Effector memory CD4-positive, alpha-beta T cell (primary cell): ENCODE results near the gene CADPS2.

Experiments used
- DNase-seq, 3 donors: peaks; one replicate each; pipeline ENCODE4 v3.0.0-alpha.2; 2020
- H3K27ac ChIP-seq: 2 replicates; pipeline ENCODE4 v1.7.0; 2013; ENCODE audit warnings: mild to moderate bottlenecking, low read length, moderate library complexity; ENCODE audit not compliant: insufficient read depth, poor library complexity, severe bottlenecking
- H3K27me3 ChIP-seq: replicated peaks from 2 replicates; pipeline ENCODE4 v1.7.0; 2013; ENCODE audit warnings: mild to moderate bottlenecking, low read length; ENCODE audit not compliant: insufficient read depth, control insufficient read depth, poor library complexity, severe bottlenecking
- H3K36me3 ChIP-seq: 2 replicates; pipeline ENCODE4 v1.7.0; 2013; ENCODE audit warnings: mild to moderate bottlenecking, low read length, moderate library complexity; ENCODE audit not compliant: control insufficient read depth, insufficient read depth
- H3K4me1 ChIP-seq: 2 replicates; pipeline ENCODE4 v1.7.0; 2013; ENCODE audit warnings: low read length, mild to moderate bottlenecking; ENCODE audit not compliant: control insufficient read depth, insufficient read depth, poor library complexity, severe bottlenecking
- H3K4me3 ChIP-seq: 2 replicates; pipeline ENCODE4 v1.7.0; 2013; ENCODE audit warnings: low read length, low read depth, mild to moderate bottlenecking; ENCODE audit not compliant: insufficient read depth, poor library complexity, severe bottlenecking
- H3K9me3 ChIP-seq: 2 replicates; pipeline ENCODE4 v1.7.0; 2013; ENCODE audit warnings: mild to moderate bottlenecking, low read length, moderate library complexity; ENCODE audit not compliant: control insufficient read depth

Gene CADPS2

GRCh38 chr7:122758501-122758900 is 127.8 kb downstream of the CADPS2 start:
- H3K36me3 ChIP-seq, result no peaks in the 10 kb centered on the region
- H3K4me3 ChIP-seq, result no peak overlapping the region
- no peak for DNase-seq
- no peaks in the 10 kb centered on the region for H3K4me1 ChIP-seq
- H3K27ac ChIP-seq, result no peak overlapping the region
- no peaks in the 10 kb centered on the region for H3K27me3 ChIP-seq
- H3K9me3 ChIP-seq, result no peaks in the 10 kb centered on the region

- H3K4me1 ChIP-seq, result no peaks in the 10 kb centered on the region
- no peak for DNase-seq
- H3K27me3 ChIP-seq, result no peaks in the 10 kb centered on the region
- no peak overlapping the region for H3K4me3 ChIP-seq
- H3K27ac ChIP-seq, result no peak overlapping the region
- H3K36me3 ChIP-seq, result no peaks in the 10 kb centered on the region
- no peaks in the 10 kb centered on the region for H3K9me3 ChIP-seq
Observed at GRCh38 chr7:122756860-122757259, 129.4 kb downstream of the CADPS2 start.

- Histone ChIP-seq H3K36me3 (no peaks in the 10 kb centered on the region), H3K4me1 (no peaks in the 10 kb centered on the region), H3K4me3 (no peak overlapping the region), H3K27ac (no peak overlapping the region), H3K9me3 (no peaks in the 10 kb centered on the region), H3K27me3 (no peaks in the 10 kb centered on the region)
- DNase-seq, result no peak
Observed at GRCh38 chr7:122755696-122756095, 130.6 kb downstream of the CADPS2 start.

GRCh38 chr7:122752583-122752982 is 133.7 kb downstream of the CADPS2 start:
- no peaks in the 10 kb centered on the region for H3K36me3 ChIP-seq

GRCh38 chr7:122750389-122750788 is 135.9 kb downstream of the CADPS2 start:
- no peaks in the 10 kb centered on the region for H3K4me1 ChIP-seq
- H3K4me3 ChIP-seq, result no peak overlapping the region
- no peaks in the 10 kb centered on the region for H3K27me3 ChIP-seq
- no peaks in the 10 kb centered on the region for H3K36me3 ChIP-seq
- no peak overlapping the region for H3K27ac ChIP-seq
- no peak for DNase-seq
- H3K9me3 ChIP-seq, result no peaks in the 10 kb centered on the region

More at GRCh38 chr7:122752583-122752982, 133.7 kb downstream of the CADPS2 start:
- no peak for DNase-seq
- Histone ChIP-seq H3K4me1 (no peaks in the 10 kb centered on the region), H3K4me3 (no peak overlapping the region), H3K27me3 (no peaks in the 10 kb centered on the region), H3K27ac (no peak overlapping the region), H3K9me3 (no peaks in the 10 kb centered on the region)

- no peaks in the 10 kb centered on the region for H3K9me3 ChIP-seq
- DNase-seq, result no peak
- H3K4me3 ChIP-seq, result no peak overlapping the region
- no peaks in the 10 kb centered on the region for H3K36me3 ChIP-seq
- no peaks in the 10 kb centered on the region for H3K27me3 ChIP-seq
- H3K27ac ChIP-seq, result no peak overlapping the region
- no peaks in the 10 kb centered on the region for H3K4me1 ChIP-seq
Observed at GRCh38 chr7:122748195-122748594, 138.1 kb downstream of the CADPS2 start.

- Histone ChIP-seq H3K27ac (no peak overlapping the region), H3K4me1 (no peaks in the 10 kb centered on the region), H3K9me3 (no peaks in the 10 kb centered on the region), H3K27me3 (no peaks in the 10 kb centered on the region), H3K36me3 (no peaks in the 10 kb centered on the region), H3K4me3 (no peak overlapping the region)
- DNase-seq, result no peak
Observed at GRCh38 chr7:122746948-122747347, 139.3 kb downstream of the CADPS2 start.

- DNase-seq, result no peak
- H3K4me3 ChIP-seq, result no peak overlapping the region
- no peaks in the 10 kb centered on the region for H3K9me3 ChIP-seq
- no peaks in the 10 kb centered on the region for H3K27me3 ChIP-seq
- H3K4me1 ChIP-seq, result no peaks in the 10 kb centered on the region
- no peaks in the 10 kb centered on the region for H3K36me3 ChIP-seq
- no peak overlapping the region for H3K27ac ChIP-seq
Observed at GRCh38 chr7:122743211-122743610, 143.0 kb downstream of the CADPS2 start.

GRCh38 chr7:122738947-122739346 is 147.3 kb downstream of the CADPS2 start:
- H3K4me1 ChIP-seq, result no peaks in the 10 kb centered on the region
- H3K27ac ChIP-seq, result no peak overlapping the region
- no peaks in the 10 kb centered on the region for H3K9me3 ChIP-seq
- H3K27me3 ChIP-seq, result no peaks in the 10 kb centered on the region
- no peaks in the 10 kb centered on the region for H3K36me3 ChIP-seq
- no peak overlapping the region for H3K4me3 ChIP-seq
- DNase-seq, result no peak

GRCh38 chr7:122736183-122736582 is 150.1 kb downstream of the CADPS2 start:
- Histone ChIP-seq H3K4me3 (no peak overlapping the region), H3K4me1 (no peaks in the 10 kb centered on the region)
- DNase-seq, result no peak

GRCh38 chr7:122727759-122728158 is 158.5 kb downstream of the CADPS2 start:
- no peaks in the 10 kb centered on the region for H3K4me1 ChIP-seq
- no peaks in the 10 kb centered on the region for H3K36me3 ChIP-seq
- no peak for DNase-seq
- no peaks in the 10 kb centered on the region for H3K9me3 ChIP-seq
- no peak overlapping the region for H3K4me3 ChIP-seq
- no peaks in the 10 kb centered on the region for H3K27me3 ChIP-seq
- H3K27ac ChIP-seq, result no peak overlapping the region

More at GRCh38 chr7:122736183-122736582, 150.1 kb downstream of the CADPS2 start:
- no peaks in the 10 kb centered on the region for H3K36me3 ChIP-seq
- no peak overlapping the region for H3K27ac ChIP-seq
- no peaks in the 10 kb centered on the region for H3K9me3 ChIP-seq
- no peaks in the 10 kb centered on the region for H3K27me3 ChIP-seq
